Loucy (cell line): Measurements from ENCODE around the gene CCDC66.

Experiments used
- H2AFZ ChIP-seq: fragments of 200-600 bp; sonication (generic); 2 replicates; pipeline ENCODE4 v1.6.0; 2016; ENCODE audit warnings: antibody characterized with exemption, mild to moderate bottlenecking, low read length, moderate library complexity
- H3F3A ChIP-seq: fragments of 200-600 bp; 2 replicates; pipeline ENCODE4 v1.6.0; 2016; ENCODE audit warnings: antibody characterized with exemption, low read depth, mild to moderate bottlenecking
- H3K27me3 ChIP-seq: fragments of 200-600 bp; sonication (generic); 2 replicates; pipeline ENCODE4 v1.6.1; 2014; ENCODE audit warnings: low read length, mild to moderate bottlenecking; ENCODE audit not compliant: insufficient read depth, poor library complexity, severe bottlenecking
- H3K36me3 ChIP-seq: fragments of 200-600 bp; sonication (generic); 2 replicates; pipeline ENCODE4 v1.6.1; 2016; ENCODE audit warnings: low read length; ENCODE audit not compliant: insufficient read depth
- H3K4me1 ChIP-seq: fragments of 200-600 bp; sonication (generic); 2 replicates; pipeline ENCODE4 v1.5.1; 2014; ENCODE audit warnings: low read length, mild to moderate bottlenecking; ENCODE audit not compliant: insufficient read depth, poor library complexity, severe bottlenecking
- H3K4me2 ChIP-seq: fragments of 200-600 bp; sonication (generic); 2 replicates; pipeline ENCODE4 v1.6.0; 2014; ENCODE audit warnings: antibody characterized with exemption, low read length, low read depth, mild to moderate bottlenecking; ENCODE audit not compliant: poor library complexity, severe bottlenecking
- H3K4me3 ChIP-seq: fragments of 200-600 bp; sonication (generic); 2 replicates; pipeline ENCODE4 v1.5.1; 2014; ENCODE audit warnings: low read length, mild to moderate bottlenecking, mixed read lengths; ENCODE audit not compliant: poor library complexity, severe bottlenecking
- H3K79me2 ChIP-seq: fragments of 200-600 bp; sonication (generic); 2 replicates; pipeline ENCODE4 v1.6.1; 2014; ENCODE audit warnings: low read length; ENCODE audit not compliant: insufficient read depth
- H3K9ac ChIP-seq: fragments of 200-600 bp; sonication (generic); 2 replicates; pipeline ENCODE4 v1.6.0; 2014; ENCODE audit warnings: mild to moderate bottlenecking, low read depth, low read length, moderate library complexity; ENCODE audit not compliant: poor library complexity, severe bottlenecking
- H3K9me2 ChIP-seq: fragments of 200-600 bp; sonication (generic); replicated peaks from 2 replicates; pipeline ENCODE4 v1.6.1; 2016; ENCODE audit warnings: low read depth, low read length, mixed read lengths
- H3K9me3 ChIP-seq: fragments of 200-600 bp; sonication (generic); 2 replicates; pipeline ENCODE4 v1.6.1; 2014; ENCODE audit warnings: mild to moderate bottlenecking, antibody characterized with exemption, low read length, low read depth; ENCODE audit not compliant: insufficient read depth
- H4K20me1 ChIP-seq: fragments of 200-600 bp; sonication (generic); 2 replicates; pipeline ENCODE4 v1.6.0; 2014; ENCODE audit warnings: antibody characterized with exemption, low read length, mild to moderate bottlenecking; ENCODE audit not compliant: insufficient read depth, poor library complexity, severe bottlenecking
- EZH2phosphoT487 ChIP-seq: fragments of 200-600 bp; IDR thresholded peaks from 2 replicates; pipeline ENCODE4 v1.6.1; 2018; ENCODE audit warnings: antibody characterized with exemption, mild to moderate bottlenecking, moderate library complexity, borderline replicate concordance
- TF ChIP-seq, protein P1 (sequence below): fragments of 200-600 bp; sonication (generic); conservative IDR thresholded peaks from 2 replicates; pipeline ENCODE4 v1.5.1; 2014; ENCODE audit warnings: mild to moderate bottlenecking, antibody characterized with exemption, low read length

Gene CCDC66

DNA sequence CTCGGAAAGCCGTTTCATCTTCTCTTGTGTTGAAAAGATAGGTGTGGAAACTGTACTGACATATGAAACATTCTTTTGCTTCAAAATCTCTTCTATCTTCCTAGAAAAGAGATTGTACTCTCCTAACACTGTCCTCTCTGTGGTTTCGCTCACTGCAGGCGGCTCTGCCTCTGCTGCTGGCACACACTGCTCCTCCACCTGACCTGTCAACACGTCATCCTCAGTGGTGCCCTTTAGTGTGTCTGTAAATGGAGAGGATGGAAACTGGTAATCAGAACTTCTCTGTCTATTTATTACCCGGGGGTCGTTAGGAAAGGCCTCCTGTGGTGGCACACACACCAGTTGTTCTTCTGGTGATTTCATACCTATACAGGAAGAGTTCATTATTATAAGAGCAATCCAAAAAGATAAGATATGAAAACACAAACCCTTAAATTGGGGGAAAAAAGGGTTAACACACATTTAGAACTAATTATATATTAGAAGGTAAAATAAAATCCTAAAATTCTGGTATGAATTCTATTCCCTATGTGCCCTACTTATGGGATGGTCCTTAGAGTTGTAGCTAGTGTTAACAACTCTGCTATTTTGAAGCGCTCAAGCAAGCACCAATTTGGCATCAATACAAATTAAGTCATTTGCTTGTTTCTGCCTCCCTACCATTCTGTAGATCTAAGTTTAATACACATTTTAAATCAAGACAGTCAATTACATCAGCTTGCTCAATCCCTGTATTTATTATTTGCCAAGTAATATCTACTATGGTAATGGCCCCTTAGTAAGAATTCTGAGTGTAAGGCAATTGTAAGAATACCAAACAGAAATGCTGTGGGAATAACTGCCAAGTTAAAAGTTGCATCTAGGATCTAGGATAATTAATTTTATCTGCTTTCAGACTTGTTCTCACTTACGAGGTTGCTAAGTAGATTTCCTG lies 76.9 kb downstream of the CCDC66 start:
- Histone ChIP-seq H3K27me3 (no peaks in the 10 kb centered on the region), H3F3A (no peaks in the 10 kb centered on the region), H3K79me2 (no peaks in the 10 kb centered on the region), H3K4me1 (no peaks in the 10 kb centered on the region), H3K4me3 (no peak overlapping the region), H3K9me2 (no peaks in the 10 kb centered on the region), H3K36me3 (peaks cover 43% of the 10 kb centered on the region), H3K4me2 (no peak overlapping the region), H2AFZ (no peak overlapping the region), H4K20me1 (no peaks in the 10 kb centered on the region), H3K9ac (no peak overlapping the region), H3K9me3 (no peaks in the 10 kb centered on the region)
- no peak for TF ChIP-seq EZH2phosphoT487
- TF ChIP-seq, protein P1, sequence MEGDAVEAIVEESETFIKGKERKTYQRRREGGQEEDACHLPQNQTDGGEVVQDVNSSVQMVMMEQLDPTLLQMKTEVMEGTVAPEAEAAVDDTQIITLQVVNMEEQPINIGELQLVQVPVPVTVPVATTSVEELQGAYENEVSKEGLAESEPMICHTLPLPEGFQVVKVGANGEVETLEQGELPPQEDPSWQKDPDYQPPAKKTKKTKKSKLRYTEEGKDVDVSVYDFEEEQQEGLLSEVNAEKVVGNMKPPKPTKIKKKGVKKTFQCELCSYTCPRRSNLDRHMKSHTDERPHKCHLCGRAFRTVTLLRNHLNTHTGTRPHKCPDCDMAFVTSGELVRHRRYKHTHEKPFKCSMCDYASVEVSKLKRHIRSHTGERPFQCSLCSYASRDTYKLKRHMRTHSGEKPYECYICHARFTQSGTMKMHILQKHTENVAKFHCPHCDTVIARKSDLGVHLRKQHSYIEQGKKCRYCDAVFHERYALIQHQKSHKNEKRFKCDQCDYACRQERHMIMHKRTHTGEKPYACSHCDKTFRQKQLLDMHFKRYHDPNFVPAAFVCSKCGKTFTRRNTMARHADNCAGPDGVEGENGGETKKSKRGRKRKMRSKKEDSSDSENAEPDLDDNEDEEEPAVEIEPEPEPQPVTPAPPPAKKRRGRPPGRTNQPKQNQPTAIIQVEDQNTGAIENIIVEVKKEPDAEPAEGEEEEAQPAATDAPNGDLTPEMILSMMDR, result no peak

DNA sequence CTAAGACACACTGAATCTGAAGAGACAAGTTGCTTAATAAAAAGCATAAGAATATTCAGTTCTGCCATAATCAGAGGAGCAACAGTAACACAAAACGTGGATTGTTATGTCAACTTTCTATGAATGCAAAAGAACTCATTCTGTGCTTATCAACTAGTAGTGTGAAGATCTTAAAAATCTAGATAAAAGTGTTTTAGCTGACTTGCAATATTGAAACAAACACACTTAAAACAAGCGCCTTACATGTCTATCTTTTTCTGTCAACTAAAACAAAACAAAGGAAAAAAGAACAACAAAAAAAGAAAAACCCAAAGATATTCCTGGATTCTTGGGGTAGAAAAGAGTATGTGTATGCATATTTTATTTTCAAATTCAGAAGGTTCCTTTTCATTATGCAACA lies 88.4 kb downstream of the CCDC66 start:
- Histone ChIP-seq H3F3A (no peaks in the 10 kb centered on the region), H3K4me1 (no peaks in the 10 kb centered on the region), H3K36me3 (peaks cover 79% of the 10 kb centered on the region; the same call in 1 of the 2 replicates), H3K9me2 (no peaks in the 10 kb centered on the region), H3K9me3 (no peaks in the 10 kb centered on the region), H3K79me2 (peaks cover 9% of the 10 kb centered on the region; the same call in 1 of the 2 replicates), H3K4me3 (no peak overlapping the region), H3K9ac (no peak overlapping the region), H2AFZ (no peak overlapping the region), H4K20me1 (peaks cover 4% of the 10 kb centered on the region), H3K27me3 (no peaks in the 10 kb centered on the region), H3K4me2 (no peak overlapping the region)
- no peak for TF ChIP-seq EZH2phosphoT487
- TF ChIP-seq, protein P1, result no peak

DNA sequence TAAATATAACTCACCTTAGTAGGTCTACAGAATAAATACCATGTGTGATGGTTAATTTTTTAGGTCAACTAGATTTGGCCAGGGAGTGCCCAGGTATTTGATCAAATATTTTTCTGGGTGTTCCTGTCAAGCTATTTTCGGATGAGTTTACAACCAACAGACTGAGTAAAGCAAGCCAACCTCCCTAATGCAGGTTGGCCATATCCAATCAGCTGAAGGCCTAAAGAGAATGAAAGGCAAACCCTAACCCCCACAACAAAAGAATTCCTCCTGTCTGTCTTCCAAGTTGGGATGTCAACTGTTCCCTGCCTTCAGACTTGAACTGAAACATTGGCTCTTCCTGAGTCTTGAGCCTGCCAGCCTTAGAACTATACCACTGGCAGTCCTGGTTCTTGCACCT lies 97.5 kb downstream of the CCDC66 start:
- Histone ChIP-seq H3K36me3 (peaks cover 79% of the 10 kb centered on the region), H3K4me3 (no peak overlapping the region)

More for the DNA sequence above, 97.5 kb downstream of the CCDC66 start:
- no peak overlapping the region for H3K9ac ChIP-seq
- no peaks in the 10 kb centered on the region for H3K4me1 ChIP-seq
- H3K79me2 ChIP-seq, result peaks cover 42% of the 10 kb centered on the region
- no peaks in the 10 kb centered on the region for H3K27me3 ChIP-seq
- peaks cover 3% of the 10 kb centered on the region; the same call in 1 of the 2 replicates for H3K9me3 ChIP-seq
- no peaks in the 10 kb centered on the region for H3K9me2 ChIP-seq
- TF ChIP-seq, protein P1, result no peak
- TF ChIP-seq EZH2phosphoT487, result no peak
- peaks cover 3% of the 10 kb centered on the region; the same call in 1 of the 2 replicates for H3F3A ChIP-seq
- H2AFZ ChIP-seq, result no peak overlapping the region
- H3K4me2 ChIP-seq, result no peak overlapping the region
- peaks cover 15% of the 10 kb centered on the region for H4K20me1 ChIP-seq
